Panc1 (cell line): Measurements from ENCODE around the gene CAPN8.

Source experiments
- CTCF ChIP-seq: fragments of 450-650 bp; IDR thresholded peaks from 2 replicates; pipeline ENCODE4 v1.5.1; 2017; ENCODE audit warnings: mild to moderate bottlenecking
- POLR2AphosphoS5 ChIP-seq: IDR thresholded peaks from 2 replicates; pipeline ENCODE4 v1.6.1; 2012; ENCODE audit warnings: mild to moderate bottlenecking, low read depth, low read length, moderate library complexity
- SIN3A ChIP-seq: IDR thresholded peaks from 2 replicates; pipeline ENCODE4 v1.6.1; 2012; ENCODE audit warnings: low read depth, mild to moderate bottlenecking, low read length, moderate library complexity, borderline replicate concordance; ENCODE audit not compliant: insufficient read depth

DNA sequence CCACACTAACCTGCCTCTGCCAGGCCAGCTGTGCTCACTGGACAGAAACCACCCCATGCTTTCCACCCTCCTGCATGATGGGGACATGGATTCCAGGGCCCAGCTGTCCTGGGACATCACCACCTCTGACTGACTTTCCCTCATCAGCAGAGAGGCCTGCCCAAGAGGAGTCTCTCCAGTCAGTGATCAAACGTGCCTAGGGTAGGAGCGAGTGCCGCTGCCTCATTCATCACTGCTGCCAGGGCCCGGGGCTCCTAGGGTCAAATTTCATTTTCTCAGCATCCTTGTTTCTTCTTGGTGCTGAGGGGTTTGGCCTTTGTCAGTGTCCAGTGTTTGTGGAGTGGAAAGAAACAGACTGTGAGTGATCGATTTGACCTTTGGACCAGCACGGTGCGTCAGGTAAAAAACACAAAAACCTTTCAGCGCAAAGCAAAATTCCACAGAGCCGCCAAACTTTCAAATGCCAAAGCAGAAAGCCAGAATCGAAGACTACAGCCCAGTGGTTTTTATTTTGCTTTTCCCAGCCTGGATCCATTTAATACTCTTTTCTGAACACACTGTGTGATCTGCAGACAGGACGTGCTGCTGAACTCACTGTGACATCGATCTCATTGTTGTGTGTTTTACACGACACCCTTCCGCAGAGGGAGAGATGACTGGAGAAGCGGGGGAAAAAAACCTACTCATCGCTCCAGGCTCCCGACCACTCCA lies 43.2 kb downstream of the CAPN8 start:
- no peak for TF ChIP-seq CTCF
- TF ChIP-seq POLR2AphosphoS5: no peak
- no peak for TF ChIP-seq SIN3A
